ENCODE results near the gene PRKCB. TPM values are rescaled to one million over a fixed set of nuclear protein-coding genes. Genes with fewer than 3 reads are reported as not detected.

PRKCB gene
- total and polyA plus RNA-seq, 4 donors = 1.6 to 9.4 (median 4.0) TPM

- Histone ChIP-seq H3K4me1 (ENCODE audit: control insufficient read depth in 4 of 4, insufficient read depth in 4 of 4, low read length in 3 of 4) (no peaks in the 10 kb centered on the region), H3K9ac (ENCODE audit: low read depth in 1 of 2, low read length in 2 of 2) (no peak overlapping the region), H3K9me3 (ENCODE audit: control insufficient read depth in 4 of 4, low read length in 3 of 4) (peaks cover 0 to 6% (median 0%) of the 10 kb centered on the region in 4 donors), H3K4me3 (ENCODE audit: low read depth in 1 of 3, low read length in 3 of 3) (no peak overlapping the region), H3K27me3 (ENCODE audit: control insufficient read depth in 4 of 4, insufficient read depth in 4 of 4, low read length in 3 of 4) (peaks cover 0 to 4% (median 2%) of the 10 kb centered on the region in 4 donors), H3K27ac (ENCODE audit: low read depth in 1 of 2, low read length in 2 of 2) (no peak overlapping the region), H3K36me3 (ENCODE audit: control insufficient read depth in 4 of 4, insufficient read depth in 3 of 4, low read depth in 1 of 4, low read length in 3 of 4) (peaks cover 0 to 2% (median 0%) of the 10 kb centered on the region in 4 donors)
- TF ChIP-seq FOXA2 (IDR thresholded peaks at IDR 0.05) = no peak
- no peak for TF ChIP-seq HNF4G (IDR thresholded peaks at IDR 0.05)
- no peak for TF ChIP-seq RXRA (IDR thresholded peaks at IDR 0.05)
- DNase-seq (ENCODE audit: low spot score) = no peak
- WGBS = 65% methylated on average over 3 of the region's 3 CpGs
Observed at GRCh38 chr16:24168856-24169255, 333.1 kb downstream of the PRKCB start.

- no peak for DNase-seq (ENCODE audit: low spot score)
- Histone ChIP-seq H3K27ac (ENCODE audit: low read depth in 1 of 2, low read length in 2 of 2) (no peak overlapping the region), H3K27me3 (ENCODE audit: control insufficient read depth in 4 of 4, insufficient read depth in 4 of 4, low read length in 3 of 4) (peaks cover 0 to 4% (median 2%) of the 10 kb centered on the region in 4 donors), H3K4me3 (ENCODE audit: low read depth in 1 of 3, low read length in 3 of 3) (no peak overlapping the region), H3K36me3 (ENCODE audit: control insufficient read depth in 4 of 4, insufficient read depth in 3 of 4, low read depth in 1 of 4, low read length in 3 of 4) (no peaks in the 10 kb centered on the region), H3K9me3 (ENCODE audit: control insufficient read depth in 4 of 4, low read length in 3 of 4) (peaks cover 0 to 6% (median 0%) of the 10 kb centered on the region in 4 donors), H3K4me1 (ENCODE audit: control insufficient read depth in 4 of 4, insufficient read depth in 4 of 4, low read length in 3 of 4) (no peaks in the 10 kb centered on the region), H3K9ac (ENCODE audit: low read depth in 1 of 2, low read length in 2 of 2) (no peak overlapping the region)
- no peak for TF ChIP-seq MAX (IDR thresholded peaks at IDR 0.05)
- TF ChIP-seq HNF4A (conservative IDR thresholded peaks at IDR 0.05) = no peak
- TF ChIP-seq GABPA (IDR thresholded peaks at IDR 0.05 in 1 of 2, conservative IDR thresholded peaks at IDR 0.05 in 1 of 2) = no peak
- TF ChIP-seq EGR1 (IDR thresholded peaks at IDR 0.05; ENCODE audit: low read depth in 2 of 2) = no peak
- no peak for TF ChIP-seq JUND (IDR thresholded peaks at IDR 0.05)
- TF ChIP-seq HNF4G (IDR thresholded peaks at IDR 0.05) = no peak
- TF ChIP-seq NR2F2 (IDR thresholded peaks at IDR 0.05) = no peak
- no peak for TF ChIP-seq FOXA2 (IDR thresholded peaks at IDR 0.05)
- no peak for TF ChIP-seq RAD21 (IDR thresholded peaks at IDR 0.05)
- no peak for TF ChIP-seq YY1 (IDR thresholded peaks at IDR 0.05)
- TF ChIP-seq SP1 (IDR thresholded peaks at IDR 0.05) = no peak
- TF ChIP-seq REST (IDR thresholded peaks at IDR 0.05) = no peak
- TF ChIP-seq ZBTB33 (IDR thresholded peaks at IDR 0.05) = no peak
- no peak for TF ChIP-seq FOXA1 (IDR thresholded peaks at IDR 0.05)
- TF ChIP-seq RXRA (IDR thresholded peaks at IDR 0.05) = no peak
- TF ChIP-seq CTCF (IDR thresholded peaks at IDR 0.05; ENCODE audit: low read depth, low read length, missing input control) = no peak
- WGBS = 75% methylated on average over 5 of the region's 5 CpGs
Observed at GRCh38 chr16:24170407-24170806, 334.6 kb downstream of the PRKCB start.
